Stimulated activated naive CD8-positive, alpha-beta T cell treated with anti-CD3 and anti-CD28 coated beads, Interleukin-15, Interleukin-2, amounts not matched to agents 100 U/mL and 50 U/mL, for 24 hours (primary cell): Measurements from ENCODE around the gene SMARCD2.
A peak's percentile ranks its signal among the peaks of the same experiment; 100 is the strongest.

Source experiments
- ATAC-seq: fragments of 150-1000 bp; cut with Tn5 transposase; one replicate; pipeline ENCODE4 v1.10.0; 2021
- DNase-seq: peaks from one replicate; pipeline ENCODE4 v3.0.0; 2021

SMARCD2 gene

GRCh38 chr17:63850401-63850800 lies 7.9 kb upstream of the SMARCD2 start:
- no peak for ATAC-seq
- no peak for DNase-seq

- ATAC-seq (peak; percentile 94), DNase-seq (peak; percentile 98)
These were observed 6.6 kb upstream of the SMARCD2 start for GRCh38 chr17:63848834-63849689.

GRCh38 chr17:63847525-63848249 lies 5.2 kb upstream of the SMARCD2 start:
- no peak for DNase-seq

GRCh38 chr17:63845509-63845908 lies 3.0 kb upstream of the SMARCD2 start:
- no peak for ATAC-seq
- DNase-seq = no peak

More at GRCh38 chr17:63847525-63848249, 5.2 kb upstream of the SMARCD2 start:
- ATAC-seq = no peak

- DNase-seq = no peak
- ATAC-seq = no peak
These were observed 1.6 kb upstream of the SMARCD2 start for GRCh38 chr17:63843910-63844677.

GRCh38 chr17:63843387-63843888 lies 953 bp upstream of the SMARCD2 start:
- peak; percentile 47 for DNase-seq
- ATAC-seq = peak; percentile 7

- DNase-seq (no peak), ATAC-seq (peak; percentile 30)
These were observed 329 bp downstream of the SMARCD2 start for GRCh38 chr17:63842173-63842539.

- DNase-seq = peak; percentile 26
These were observed 924 bp downstream of the SMARCD2 start for GRCh38 chr17:63841350-63842172.

GRCh38 chr17:63840591-63841349 lies 1.7 kb downstream of the SMARCD2 start:
- DNase-seq (no peak), ATAC-seq (no peak)

More at GRCh38 chr17:63841350-63842172, 924 bp downstream of the SMARCD2 start:
- no peak for ATAC-seq

- DNase-seq (no peak), ATAC-seq (no peak)
These were observed 3.8 kb downstream of the SMARCD2 start for GRCh38 chr17:63838631-63839171.

- ATAC-seq = no peak
- DNase-seq = no peak
These were observed 4.4 kb downstream of the SMARCD2 start for GRCh38 chr17:63837962-63838600.

GRCh38 chr17:63837480-63837879 lies 5.0 kb downstream of the SMARCD2 start:
- ATAC-seq (no peak), DNase-seq (no peak)

- ATAC-seq (no peak), DNase-seq (no peak)
These were observed 5.7 kb downstream of the SMARCD2 start for GRCh38 chr17:63836811-63837210.

GRCh38 chr17:63835167-63835720 lies 7.2 kb downstream of the SMARCD2 start:
- DNase-seq = no peak
- no peak for ATAC-seq

- peak; percentile 75 for ATAC-seq
- DNase-seq = peak; percentile 69
These were observed 7.9 kb downstream of the SMARCD2 start for GRCh38 chr17:63834431-63835166.

GRCh38 chr17:63833741-63834373 lies 8.6 kb downstream of the SMARCD2 start:
- no peak for DNase-seq
- no peak for ATAC-seq

GRCh38 chr17:63833026-63833740 lies 9.3 kb downstream of the SMARCD2 start:
- ATAC-seq (no peak), DNase-seq (no peak)

- ATAC-seq (no peak), DNase-seq (no peak)
These were observed 10.0 kb downstream of the SMARCD2 start for GRCh38 chr17:63832455-63832854.
